Esophagus muscularis mucosa (tissue), 4 donors: ENCODE measurements around the gene AMT.

Source experiments
- EP300 ChIP-seq: sonication (generic); formaldehyde crosslinking; IDR thresholded peaks from one replicate; pipeline ENCODE4 v1.6.1; 2017; ENCODE audit warnings: antibody characterized with exemption
- POLR2A ChIP-seq: fragments of 450-650 bp; IDR thresholded peaks from one replicate; pipeline ENCODE4 v1.6.1; 2017; ENCODE audit warnings: antibody characterized with exemption, moderate library complexity, mild to moderate bottlenecking, low read depth
- POLR2AphosphoS5 ChIP-seq, 2 donors: sonication (generic); formaldehyde crosslinking; IDR thresholded peaks; one replicate each; pipeline ENCODE4 v1.6.1; 2017; ENCODE audit warnings: antibody characterized with exemption in 2 of 2
- TF ChIP-seq, protein P1 (sequence below), 3 experiments: fragments of 200-600 bp in 2 of 3; fragments of 450-650 bp in 1 of 3; sonication (generic) in 2 of 3; IDR thresholded peaks; one replicate each; pipeline ENCODE4 v1.5.1; 2017 to 2019; ENCODE audit warnings: antibody characterized with exemption in 3 of 3, mild to moderate bottlenecking in 2 of 3, moderate library complexity in 1 of 3

DNA sequence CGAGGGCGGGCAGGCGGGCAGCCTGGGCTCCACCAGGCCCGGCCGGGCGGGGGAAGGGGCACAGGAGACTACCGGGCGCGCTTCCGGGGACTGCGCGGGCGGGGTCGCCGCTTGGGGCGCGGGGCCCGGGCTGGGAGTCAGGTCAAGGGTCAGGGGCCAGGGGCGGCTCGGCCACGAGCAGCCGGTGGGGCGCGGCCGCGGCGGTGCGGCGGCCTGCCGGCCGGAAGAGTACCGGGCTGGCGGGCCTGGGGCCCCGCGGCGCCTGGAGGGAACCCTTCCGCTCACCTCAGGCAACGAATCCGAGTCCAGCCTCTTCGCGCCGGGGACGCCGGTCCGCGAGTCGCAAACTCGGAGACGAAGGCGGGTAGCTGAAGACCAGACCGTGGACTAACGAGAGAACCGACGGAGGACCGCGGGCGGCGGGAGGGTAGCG, 10.7 kb downstream of the AMT start:
- TF ChIP-seq POLR2A, result no peak
- TF ChIP-seq, protein P1, sequence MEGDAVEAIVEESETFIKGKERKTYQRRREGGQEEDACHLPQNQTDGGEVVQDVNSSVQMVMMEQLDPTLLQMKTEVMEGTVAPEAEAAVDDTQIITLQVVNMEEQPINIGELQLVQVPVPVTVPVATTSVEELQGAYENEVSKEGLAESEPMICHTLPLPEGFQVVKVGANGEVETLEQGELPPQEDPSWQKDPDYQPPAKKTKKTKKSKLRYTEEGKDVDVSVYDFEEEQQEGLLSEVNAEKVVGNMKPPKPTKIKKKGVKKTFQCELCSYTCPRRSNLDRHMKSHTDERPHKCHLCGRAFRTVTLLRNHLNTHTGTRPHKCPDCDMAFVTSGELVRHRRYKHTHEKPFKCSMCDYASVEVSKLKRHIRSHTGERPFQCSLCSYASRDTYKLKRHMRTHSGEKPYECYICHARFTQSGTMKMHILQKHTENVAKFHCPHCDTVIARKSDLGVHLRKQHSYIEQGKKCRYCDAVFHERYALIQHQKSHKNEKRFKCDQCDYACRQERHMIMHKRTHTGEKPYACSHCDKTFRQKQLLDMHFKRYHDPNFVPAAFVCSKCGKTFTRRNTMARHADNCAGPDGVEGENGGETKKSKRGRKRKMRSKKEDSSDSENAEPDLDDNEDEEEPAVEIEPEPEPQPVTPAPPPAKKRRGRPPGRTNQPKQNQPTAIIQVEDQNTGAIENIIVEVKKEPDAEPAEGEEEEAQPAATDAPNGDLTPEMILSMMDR (IDR thresholded peaks at IDR 0.05), result no peak
- no peak for TF ChIP-seq POLR2AphosphoS5 (IDR thresholded peaks at IDR 0.05)
- no peak for TF ChIP-seq EP300
